ENCODE measurements around the gene SMG6.

The SMG6 gene

GRCh38 chr17:2034157-2034556, 269.4 kb downstream of the SMG6 start:
- no peak overlapping the region for H3K4me2 ChIP-seq (ENCODE audit: low read depth, low read length, poor library complexity, severe bottlenecking)
- H4K20me1 ChIP-seq (ENCODE audit: low read depth, low read length): no peaks in the 10 kb centered on the region
- no peaks in the 10 kb centered on the region for H3K9me3 ChIP-seq (ENCODE audit: insufficient read depth, low read length)
- TF ChIP-seq CTCF (IDR thresholded peaks at IDR 0.05; ENCODE audit: insufficient read depth, low read length, poor library complexity, severe bottlenecking) (no peak), EZH2phosphoT487 (conservative IDR thresholded peaks at IDR 0.05; ENCODE audit: low read length) (no peak)
- H3K79me2 ChIP-seq (ENCODE audit: insufficient read depth, low read length): no peaks in the 10 kb centered on the region
- no peak overlapping the region for H3K27ac ChIP-seq (ENCODE audit: low read depth, low read length)
- no peak overlapping the region for H3K4me3 ChIP-seq (ENCODE audit: insufficient read depth, low read length, poor library complexity, severe bottlenecking)
- no peak overlapping the region for H2AFZ ChIP-seq (ENCODE audit: low read depth, low read length, severe bottlenecking)
- no peaks in the 10 kb centered on the region for H3K27me3 ChIP-seq (ENCODE audit: low read length)
- no peaks in the 10 kb centered on the region for H3K36me3 ChIP-seq (ENCODE audit: low read length)
- H3K9me2 ChIP-seq (replicated peaks; ENCODE audit: insufficient read depth, low read length): no peaks in the 10 kb centered on the region
- no peak overlapping the region for H3K9ac ChIP-seq (ENCODE audit: low read length)
- H3F3A ChIP-seq (ENCODE audit: insufficient read depth): no peaks in the 10 kb centered on the region

- no peak overlapping the region for H3K4me3 ChIP-seq (ENCODE audit: insufficient read depth, low read length, poor library complexity, severe bottlenecking)
- no peak overlapping the region for H3K9ac ChIP-seq (ENCODE audit: low read length)
- H3K27ac ChIP-seq (ENCODE audit: low read depth, low read length): no peak overlapping the region
- TF ChIP-seq EZH2phosphoT487 (conservative IDR thresholded peaks at IDR 0.05; ENCODE audit: low read length): no peak
- no peak for TF ChIP-seq CTCF (IDR thresholded peaks at IDR 0.05; ENCODE audit: insufficient read depth, low read length, poor library complexity, severe bottlenecking)
- H2AFZ ChIP-seq (ENCODE audit: low read depth, low read length, severe bottlenecking): no peak overlapping the region
- H3K4me2 ChIP-seq (ENCODE audit: low read depth, low read length, poor library complexity, severe bottlenecking): no peak overlapping the region
- H3K9me3 ChIP-seq (ENCODE audit: insufficient read depth, low read length): no peaks in the 10 kb centered on the region
- no peaks in the 10 kb centered on the region for H3F3A ChIP-seq (ENCODE audit: insufficient read depth)
- H3K9me2 ChIP-seq (replicated peaks; ENCODE audit: insufficient read depth, low read length): no peaks in the 10 kb centered on the region
- H4K20me1 ChIP-seq (ENCODE audit: low read depth, low read length): no peaks in the 10 kb centered on the region
- H3K79me2 ChIP-seq (ENCODE audit: insufficient read depth, low read length): no peaks in the 10 kb centered on the region
- H3K27me3 ChIP-seq (ENCODE audit: low read length): no peaks in the 10 kb centered on the region
- H3K36me3 ChIP-seq (ENCODE audit: low read length): no peaks in the 10 kb centered on the region
Observed at GRCh38 chr17:2033153-2033552, 270.4 kb downstream of the SMG6 start.

GRCh38 chr17:2030779-2031163, 272.8 kb downstream of the SMG6 start:
- Histone ChIP-seq H3K9me2 (replicated peaks; ENCODE audit: insufficient read depth, low read length) (no peaks in the 10 kb centered on the region), H3K27me3 (ENCODE audit: low read length) (no peaks in the 10 kb centered on the region), H3K36me3 (ENCODE audit: low read length) (no peaks in the 10 kb centered on the region), H3F3A (ENCODE audit: insufficient read depth) (no peaks in the 10 kb centered on the region), H2AFZ (ENCODE audit: low read depth, low read length, severe bottlenecking) (peak overlapping the region; percentile 95), H3K27ac (ENCODE audit: low read depth, low read length) (no peak overlapping the region), H3K4me3 (ENCODE audit: insufficient read depth, low read length, poor library complexity, severe bottlenecking) (peak overlapping the region; percentile 80), H3K9me3 (ENCODE audit: insufficient read depth, low read length) (no peaks in the 10 kb centered on the region), H3K4me2 (ENCODE audit: low read depth, low read length, poor library complexity, severe bottlenecking) (peak overlapping the region; percentile 70), H3K9ac (ENCODE audit: low read length) (peak overlapping the region; percentile 66), H4K20me1 (ENCODE audit: low read depth, low read length) (no peaks in the 10 kb centered on the region), H3K79me2 (ENCODE audit: insufficient read depth, low read length) (no peaks in the 10 kb centered on the region)
- TF ChIP-seq EZH2phosphoT487 (conservative IDR thresholded peaks at IDR 0.05; ENCODE audit: low read length) (no peak), CTCF (IDR thresholded peaks at IDR 0.05; ENCODE audit: insufficient read depth, low read length, poor library complexity, severe bottlenecking) (peak; percentile 44)
